Uterus (tissue), 4 donors: ENCODE results near the gene HRG. TPM values are rescaled to one million over a fixed set of nuclear protein-coding genes. Genes with fewer than 3 reads are reported as not detected.
"Not testable (repeated sequence)": the region's sequence is repeated elsewhere in the genome, so short reads cannot be mapped to it uniquely, and the experiment has no call there.

Source experiments
- DNase-seq, 2 donors: peaks; one replicate each; pipeline ENCODE4 v3.0.0-alpha.2; 2019 to 2020
- H3K27ac ChIP-seq, 2 donors: fragments of 200-600 bp; sonication (generic); 1 replicate in 1 of 2; 2 replicates in 1 of 2; pipeline ENCODE4 v1.5.1; 2016 to 2018
- H3K27me3 ChIP-seq, 2 donors: fragments of 200-600 bp; sonication (generic); one replicate each; pipeline ENCODE4 v1.5.1; 2018 to 2019; ENCODE audit warnings: control low read depth in 1 of 2
- H3K36me3 ChIP-seq, 2 donors: fragments of 200-600 bp; sonication (generic); one replicate each; pipeline ENCODE4 v1.5.1; 2019; ENCODE audit warnings: control low read depth in 1 of 2
- H3K4me1 ChIP-seq, 2 donors: fragments of 200-600 bp; sonication (generic); one replicate each; pipeline ENCODE4 v1.5.1; 2018 to 2019; ENCODE audit warnings: control low read depth in 1 of 2
- H3K4me3 ChIP-seq, 2 donors: fragments of 200-600 bp; sonication (generic); 1 replicate in 1 of 2; 2 replicates in 1 of 2; pipeline ENCODE4 v1.5.1; 2018 to 2019; ENCODE audit warnings: mild to moderate bottlenecking in 1 of 2
- H3K9me3 ChIP-seq, 2 donors: fragments of 200-600 bp; sonication (generic); one replicate each; pipeline ENCODE4 v1.5.1; 2019; ENCODE audit warnings: control low read depth in 1 of 2
- POLR2A ChIP-seq, 2 donors: fragments of 450-650 bp; IDR thresholded peaks; one replicate each; pipeline ENCODE4 v1.6.1; 2016; ENCODE audit warnings: antibody characterized with exemption in 2 of 2, mild to moderate bottlenecking in 1 of 2, moderate library complexity in 1 of 2
- intact Hi-C: fragments of 100-400 bp; cut with DNase I; formaldehyde crosslinking; loops from one replicate; pipeline ENCODE4 v1.15.1; 2023; ENCODE audit warnings: low total_unique reads
- total RNA-seq, 4 donors: library from RNA; depleted of rRNA in 3 of 4; stranded (reverse); fragments of >200 nt in 3 of 4; gene quantifications; one replicate each; pipeline versions ENCODE4 v1.1.0 to v1.2.4, GENCODE V29; 2014 to 2023
- TF ChIP-seq, protein P1 (sequence below), 4 experiments: fragments of 200-600 bp in 2 of 4; fragments of 450-650 bp in 2 of 4; sonication (generic) in 2 of 4; IDR thresholded peaks; one replicate each; pipeline ENCODE4 v1.5.1; 2016 to 2019; ENCODE audit warnings: antibody characterized with exemption in 4 of 4, mild to moderate bottlenecking in 2 of 4, moderate library complexity in 1 of 4
- donor health status: DM: yes; HTN: yes; CAD: no.

Gene HRG
- total RNA-seq, 4 donors from 2014 or later: not detected

DNA sequence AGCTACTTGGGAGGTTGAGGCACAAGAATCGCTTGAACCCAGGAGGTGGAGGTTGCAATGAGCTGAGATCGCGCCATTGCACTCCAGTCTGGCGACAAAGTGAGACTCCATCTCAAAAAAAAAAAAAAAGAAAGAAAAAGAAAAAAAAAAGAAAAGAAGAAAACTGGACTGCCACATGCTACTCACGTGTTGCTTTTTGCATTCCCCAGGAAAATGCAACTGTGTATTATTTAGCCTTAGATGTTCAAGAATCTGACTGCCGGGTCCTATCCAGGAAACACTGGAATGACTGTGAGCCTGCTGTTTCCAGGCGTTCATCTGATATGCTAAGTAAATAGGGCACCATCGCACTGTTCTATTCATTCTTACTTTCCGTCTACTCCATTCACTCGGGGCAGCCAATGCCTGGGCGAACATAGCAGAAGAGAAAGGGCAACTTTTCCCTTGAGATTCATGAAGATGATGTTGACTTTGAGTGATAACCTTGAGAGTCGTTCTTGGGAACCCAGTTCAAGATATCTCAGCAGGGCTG lies 21.4 kb downstream of the HRG start:
- no peaks in the 10 kb centered on the region for H3K27me3 ChIP-seq
- H3K4me3 ChIP-seq: no peak overlapping the region
- no peaks in the 10 kb centered on the region for H3K36me3 ChIP-seq
- H3K9me3 ChIP-seq: no peaks in the 10 kb centered on the region
- H3K27ac ChIP-seq: no peak overlapping the region
- no peaks in the 10 kb centered on the region for H3K4me1 ChIP-seq
- DNase-seq: no peak
- intact Hi-C loops: no loop called here
- TF ChIP-seq, protein P1, sequence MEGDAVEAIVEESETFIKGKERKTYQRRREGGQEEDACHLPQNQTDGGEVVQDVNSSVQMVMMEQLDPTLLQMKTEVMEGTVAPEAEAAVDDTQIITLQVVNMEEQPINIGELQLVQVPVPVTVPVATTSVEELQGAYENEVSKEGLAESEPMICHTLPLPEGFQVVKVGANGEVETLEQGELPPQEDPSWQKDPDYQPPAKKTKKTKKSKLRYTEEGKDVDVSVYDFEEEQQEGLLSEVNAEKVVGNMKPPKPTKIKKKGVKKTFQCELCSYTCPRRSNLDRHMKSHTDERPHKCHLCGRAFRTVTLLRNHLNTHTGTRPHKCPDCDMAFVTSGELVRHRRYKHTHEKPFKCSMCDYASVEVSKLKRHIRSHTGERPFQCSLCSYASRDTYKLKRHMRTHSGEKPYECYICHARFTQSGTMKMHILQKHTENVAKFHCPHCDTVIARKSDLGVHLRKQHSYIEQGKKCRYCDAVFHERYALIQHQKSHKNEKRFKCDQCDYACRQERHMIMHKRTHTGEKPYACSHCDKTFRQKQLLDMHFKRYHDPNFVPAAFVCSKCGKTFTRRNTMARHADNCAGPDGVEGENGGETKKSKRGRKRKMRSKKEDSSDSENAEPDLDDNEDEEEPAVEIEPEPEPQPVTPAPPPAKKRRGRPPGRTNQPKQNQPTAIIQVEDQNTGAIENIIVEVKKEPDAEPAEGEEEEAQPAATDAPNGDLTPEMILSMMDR (IDR thresholded peaks at IDR 0.05): no peak
- no peak for TF ChIP-seq POLR2A (IDR thresholded peaks at IDR 0.05)

DNA sequence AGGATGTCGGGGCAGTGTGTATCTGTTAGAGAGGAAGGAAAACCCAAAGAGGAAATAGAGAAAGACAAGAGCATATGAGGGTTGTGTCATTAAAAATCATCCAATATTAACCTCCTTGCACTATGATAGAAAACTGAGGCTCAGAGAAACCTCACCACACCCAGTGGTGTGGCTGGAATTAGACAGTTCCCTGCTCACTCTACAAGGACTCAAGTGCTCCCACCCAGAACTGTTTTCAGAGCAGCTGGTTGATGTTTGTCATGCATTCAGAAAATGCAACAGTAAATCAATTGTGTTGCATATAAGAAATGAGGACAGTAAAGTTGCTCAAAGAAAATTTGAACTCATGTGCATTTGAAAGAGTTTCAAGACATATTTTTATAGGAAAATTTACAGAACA lies 24.5 kb downstream of the HRG start:
- H3K4me1 ChIP-seq, H3K27me3 ChIP-seq, H3K27ac ChIP-seq, intact Hi-C loops, DNase-seq, H3K4me3 ChIP-seq, H3K36me3 ChIP-seq, H3K9me3 ChIP-seq: not testable (repeated sequence)

DNA sequence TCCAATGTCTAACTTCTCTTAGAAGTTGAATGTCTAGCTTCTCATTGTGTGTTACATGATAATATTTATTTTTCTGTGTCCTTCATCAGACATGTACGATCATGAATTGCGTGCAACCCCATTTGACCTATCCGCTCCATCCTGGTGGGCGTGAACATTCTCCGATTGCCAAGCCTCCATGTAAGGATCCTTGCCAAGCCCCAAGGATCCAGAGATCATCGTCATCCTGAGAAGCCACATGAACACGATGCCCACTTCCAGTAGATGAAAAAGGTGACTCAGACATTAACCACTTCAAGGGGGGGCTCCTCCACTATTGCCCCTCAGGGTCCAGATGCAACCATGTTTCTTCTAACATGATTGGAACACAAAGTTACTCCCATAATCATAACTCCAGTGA lies 25.9 kb downstream of the HRG start:
- Histone ChIP-seq H3K4me3 (no peak overlapping the region), H3K27me3 (no peaks in the 10 kb centered on the region), H3K9me3 (no peaks in the 10 kb centered on the region), H3K27ac (no peak overlapping the region), H3K4me1 (no peaks in the 10 kb centered on the region), H3K36me3 (no peaks in the 10 kb centered on the region)
- intact Hi-C loops: no loop called here
- DNase-seq: no peak
- no peak for TF ChIP-seq POLR2A (IDR thresholded peaks at IDR 0.05)
- TF ChIP-seq, protein P1 (IDR thresholded peaks at IDR 0.05): no peak

DNA sequence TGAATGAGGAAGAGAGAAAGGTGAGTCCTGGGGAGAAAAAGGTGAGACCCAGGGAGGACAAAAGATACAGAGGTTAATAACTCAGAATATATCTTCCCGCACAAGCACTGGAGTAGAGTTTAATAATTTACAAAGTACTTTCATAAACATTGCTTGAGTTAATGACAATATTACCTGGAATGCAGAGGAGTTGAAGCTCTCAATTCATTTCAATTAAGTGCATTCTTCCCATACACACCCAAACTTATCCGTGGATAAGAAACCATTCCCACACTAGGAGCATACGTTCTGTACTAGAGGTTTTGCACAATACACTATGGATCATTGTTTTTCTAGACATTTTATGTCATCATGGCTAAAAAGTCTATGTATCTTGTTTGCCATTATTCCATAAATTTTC lies 28.0 kb downstream of the HRG start:
- DNase-seq: no peak

DNA sequence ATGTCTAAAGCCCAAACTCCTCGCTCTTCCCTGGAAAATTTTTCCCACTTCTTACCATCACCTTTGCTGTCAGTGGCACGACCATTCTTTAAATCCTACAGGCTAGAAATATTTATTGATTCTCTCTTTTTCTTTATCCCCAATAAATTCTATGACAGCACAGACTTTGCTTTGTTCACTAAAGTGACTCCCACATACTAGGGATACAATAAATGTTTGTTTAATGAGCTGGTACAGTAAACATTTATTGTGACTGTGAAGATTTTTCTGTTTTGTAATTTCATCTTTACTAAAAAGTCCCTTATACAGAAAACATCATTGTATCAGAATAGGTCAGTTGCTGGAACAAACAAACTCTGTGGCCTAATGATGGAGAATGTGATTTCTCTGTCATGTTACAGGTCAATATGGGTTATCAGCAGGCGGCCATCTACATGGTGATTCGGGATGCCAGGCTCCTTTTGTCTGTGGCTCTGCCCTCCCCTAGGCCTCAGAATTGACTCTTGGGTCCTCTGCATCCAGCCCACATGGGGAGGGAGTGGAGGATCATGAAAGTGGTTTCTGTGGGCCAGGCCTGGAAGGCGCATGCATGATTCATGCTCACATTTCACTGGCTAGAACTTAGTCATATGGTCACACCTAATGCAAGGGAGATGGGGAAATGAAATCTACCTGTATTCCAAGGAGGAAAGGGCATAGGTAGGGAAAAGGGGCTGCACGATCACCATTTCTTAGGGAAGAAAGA lies 28.6 kb downstream of the HRG start:
- DNase-seq: no peak
- H3K27ac ChIP-seq: no peak overlapping the region
- no peak overlapping the region for H3K4me3 ChIP-seq
- no peaks in the 10 kb centered on the region for H3K4me1 ChIP-seq
- intact Hi-C loops: no loop called here
- H3K27me3 ChIP-seq: no peaks in the 10 kb centered on the region
- no peaks in the 10 kb centered on the region for H3K36me3 ChIP-seq
- TF ChIP-seq, protein P1 (IDR thresholded peaks at IDR 0.05): no peak
- no peak for TF ChIP-seq POLR2A (IDR thresholded peaks at IDR 0.05)
- H3K9me3 ChIP-seq: no peaks in the 10 kb centered on the region

More for the DNA sequence above, 28.0 kb downstream of the HRG start:
- intact Hi-C loops: no loop called here
- no peaks in the 10 kb centered on the region for H3K27me3 ChIP-seq
- no peak overlapping the region for H3K27ac ChIP-seq
- H3K4me1 ChIP-seq: no peaks in the 10 kb centered on the region
- H3K4me3 ChIP-seq: no peak overlapping the region
- H3K36me3 ChIP-seq: no peaks in the 10 kb centered on the region
- H3K9me3 ChIP-seq: no peaks in the 10 kb centered on the region
- TF ChIP-seq, protein P1 (IDR thresholded peaks at IDR 0.05): no peak
- TF ChIP-seq POLR2A (IDR thresholded peaks at IDR 0.05): no peak
